Left lung (tissue), 10 donors: Measurements from ENCODE around the gene ROBO3. TPM values are rescaled to one million over a fixed set of nuclear protein-coding genes. Genes with fewer than 3 reads are reported as not detected.

Experiments used
- ATAC-seq: fragments of 200-7000 bp; cut with Tn5 transposase; one replicate; pipeline ENCODE4 v1.9.1; 2020; ENCODE audit warnings: moderate library complexity
- DNase-seq, 4 donors: peaks; one replicate each; pipeline ENCODE4 v3.0.0-alpha.2; 2013 to 2020
- H3K27ac ChIP-seq, 2 donors: fragments of 200-600 bp; sonication (generic) in 1 of 2; one replicate each; pipeline versions ENCODE4 v1.5.0 to v1.8.0; 2020 to 2021
- H3K27me3 ChIP-seq, 2 donors: fragments of 200-600 bp; sonication (generic) in 1 of 2; one replicate each; pipeline versions ENCODE4 v1.5.0 to v1.8.0; 2020 to 2021
- H3K36me3 ChIP-seq, 2 donors: fragments of 200-600 bp; sonication (generic) in 1 of 2; one replicate each; pipeline versions ENCODE4 v1.5.0 to v1.8.0; 2020 to 2021
- H3K4me1 ChIP-seq, 2 donors: fragments of 200-600 bp; one replicate each; pipeline ENCODE4 v1.8.0; 2021
- H3K4me3 ChIP-seq, 2 donors: fragments of 200-600 bp; sonication (generic) in 1 of 2; one replicate each; pipeline versions ENCODE4 v1.5.0 to v1.8.0; 2020 to 2021; ENCODE audit warnings: mild to moderate bottlenecking in 1 of 2
- H3K9me3 ChIP-seq, 2 donors: fragments of 200-600 bp; sonication (generic) in 1 of 2; one replicate each; pipeline versions ENCODE4 v1.5.0 to v1.8.0; 2020 to 2021
- CTCF ChIP-seq, 2 donors: fragments of 200-600 bp; sonication (generic) in 1 of 2; IDR thresholded peaks; one replicate each; pipeline versions ENCODE4 v1.5.0 to v1.8.0; 2021; ENCODE audit warnings: antibody characterized with exemption in 2 of 2
- intact Hi-C, 2 donors: fragments of 100-400 bp; cut with DNase I; formaldehyde crosslinking; loops; one replicate each; pipeline versions ENCODE4 v1.11.2 to v1.14.2; 2022
- polyA plus RNA-seq, 6 donors: library from polyadenylated mRNA; unstranded; fragments of 120-200 nt; gene quantifications; one replicate each; pipeline ENCODE4 v1.2.1, GENCODE V29; 2013; ENCODE audit not compliant: insufficient read length in 6 of 6
- total RNA-seq, 2 donors: library from RNA; stranded (reverse); fragmentation: NEBNext Ultra II Directional; extraction: Animal tissue kit (Norgen Biotek cat#: 25700); gene quantifications; one replicate each; pipeline ENCODE4 v1.2.1, GENCODE V29; 2021
- donor health status: DM: no; HTN: yes; CAD: no.
- donor health status: DM: no; HTN: no; CAD: no.

ROBO3 gene
- total and polyA plus RNA-seq, 8 donors, result 11.0 to 54.8 (median 43.7) TPM

DNA sequence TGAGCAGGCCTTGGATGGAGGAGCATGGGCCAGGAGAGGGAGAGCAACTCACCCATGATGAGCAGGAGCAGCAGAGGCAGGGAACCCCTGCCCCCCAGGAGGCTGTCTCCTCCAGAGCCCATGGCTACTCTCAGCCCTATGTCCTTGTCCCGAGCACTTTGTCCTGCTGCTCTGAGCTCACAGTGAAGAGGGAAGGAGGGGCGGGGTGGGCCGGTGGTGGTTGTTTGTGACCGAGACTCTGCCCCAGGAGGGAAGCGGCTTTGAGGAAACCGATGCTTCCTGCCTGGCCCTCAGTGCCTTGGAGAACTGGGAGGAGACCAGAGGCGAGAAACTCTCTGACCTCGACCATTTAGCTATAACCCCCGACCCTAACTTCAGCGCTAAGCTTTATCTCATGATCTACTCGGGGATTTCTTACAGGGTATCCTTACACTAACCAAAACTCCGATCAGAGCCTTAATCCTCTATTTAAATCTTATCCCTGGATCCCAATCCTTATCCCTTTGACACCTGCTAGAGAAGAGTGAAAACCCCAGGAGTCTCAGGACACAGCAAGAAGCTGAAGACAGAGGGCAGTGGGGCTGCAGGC lies 32.5 kb downstream of the ROBO3 start, which contains the start of gene ROBO4:
Gene ROBO4 (minus strand): TSS at position 192 of the 589 bp plus-strand sequence. CDS start 70 bp downstream, at position 122.
- peaks cover 0 to 4% of the 10 kb centered on the region in 2 donors for H3K27me3 ChIP-seq
- ATAC-seq, result peak; percentile 19
- intact Hi-C loops, result no loop called here
- H3K4me1 ChIP-seq, result peaks cover 4 to 9% of the 10 kb centered on the region in 2 donors
- no peaks in the 10 kb centered on the region for H3K36me3 ChIP-seq
- H3K9me3 ChIP-seq, result no peaks in the 10 kb centered on the region
- H3K27ac ChIP-seq, result peak within 1 kb of the TSS; percentile 56 to 78
- H3K4me3 ChIP-seq, result peak within 1 kb of the TSS; percentile 5 to 44
- TF ChIP-seq CTCF (IDR thresholded peaks at IDR 0.05), result no peak
- DNase-seq, result no peak

- peak; percentile 30 for ATAC-seq
- Histone ChIP-seq H3K27ac (peak overlapping the region; percentile 56 to 78), H3K27me3 (peaks cover 0 to 4% of the 10 kb centered on the region in 2 donors), H3K36me3 (no peaks in the 10 kb centered on the region), H3K4me3 (no peak overlapping the region), H3K9me3 (no peaks in the 10 kb centered on the region), H3K4me1 (peaks cover 4 to 7% of the 10 kb centered on the region in 2 donors)
- intact Hi-C loops, result no loop called here
- no peak for DNase-seq
- TF ChIP-seq CTCF (IDR thresholded peaks at IDR 0.05), result no peak
These were observed 33.0 kb downstream of the ROBO3 start for GRCh38 chr11:124898263-124898680.

DNA sequence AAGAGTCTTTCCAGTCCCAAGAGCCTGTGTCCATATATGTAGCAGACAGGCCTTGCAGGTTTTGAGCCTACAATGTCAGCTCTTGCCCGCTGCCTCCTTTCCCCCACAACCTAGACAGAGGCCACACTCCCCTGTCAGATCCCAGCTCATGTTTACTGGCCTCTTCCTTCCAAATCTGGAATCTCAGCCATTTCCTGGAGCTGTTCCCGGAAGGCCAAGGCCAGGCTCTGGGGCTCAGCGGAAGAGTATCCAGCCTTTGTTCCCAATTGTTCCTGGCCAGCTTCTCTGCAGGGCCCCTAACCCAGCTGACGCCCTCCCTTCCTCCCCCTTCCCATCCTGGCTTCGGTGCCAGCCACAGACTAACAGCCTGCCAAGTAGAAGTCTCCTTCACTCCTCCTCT lies 33.5 kb downstream of the ROBO3 start:
- peaks cover 0 to 4% of the 10 kb centered on the region in 2 donors for H3K27me3 ChIP-seq
- peak; percentile 37 for ATAC-seq

GRCh38 chr11:124899383-124900145 lies 34.3 kb downstream of the ROBO3 start:
- Histone ChIP-seq H3K36me3 (no peaks in the 10 kb centered on the region), H3K9me3 (no peaks in the 10 kb centered on the region), H3K27ac (peak overlapping the region; percentile 59 to 78), H3K4me1 (peaks cover 4 to 5% of the 10 kb centered on the region in 2 donors), H3K4me3 (no peak overlapping the region), H3K27me3 (peaks cover 0 to 4% of the 10 kb centered on the region in 2 donors)
- ATAC-seq (no peak), DNase-seq (no peak)
- TF ChIP-seq CTCF (IDR thresholded peaks at IDR 0.05), result no peak
- intact Hi-C loops, result no loop called here

More for the DNA sequence above, 33.5 kb downstream of the ROBO3 start:
- H3K36me3 ChIP-seq, result no peaks in the 10 kb centered on the region
- TF ChIP-seq CTCF (IDR thresholded peaks at IDR 0.05), result no peak
- peak in 2 of 4 donors; percentile 35 to 58 for DNase-seq
- no peaks in the 10 kb centered on the region for H3K9me3 ChIP-seq
- H3K4me1 ChIP-seq, result peaks cover 4 to 7% of the 10 kb centered on the region in 2 donors
- intact Hi-C loops, result no loop called here
- H3K4me3 ChIP-seq, result no peak overlapping the region
- peak overlapping the region; percentile 59 to 78 for H3K27ac ChIP-seq

- ATAC-seq (peak; percentile 50), DNase-seq (no peak)
- Histone ChIP-seq H3K27me3 (peaks cover 0 to 4% of the 10 kb centered on the region in 2 donors), H3K36me3 (no peaks in the 10 kb centered on the region), H3K4me3 (no peak overlapping the region), H3K9me3 (no peaks in the 10 kb centered on the region), H3K27ac (peak overlapping the region; percentile 64 to 78), H3K4me1 (peaks cover 2 to 4% of the 10 kb centered on the region in 2 donors)
- intact Hi-C loops, result no loop called here
- TF ChIP-seq CTCF (IDR thresholded peaks at IDR 0.05), result no peak
These were observed 35.2 kb downstream of the ROBO3 start for GRCh38 chr11:124900464-124900863.
